HEK293 (cell line): ENCODE results near the gene IL11RA.

Source experiments
- CTCF ChIP-seq: fragments of 450-650 bp; formaldehyde crosslinking; IDR thresholded peaks from 2 replicates; pipeline ENCODE4 v1.5.1; 2016; ENCODE audit warnings: missing biosample characterization, missing genetic modification characterization
- YY1 ChIP-seq: fragments of 450-650 bp; formaldehyde crosslinking; IDR thresholded peaks from 2 replicates; pipeline ENCODE4 v1.5.1; 2018; ENCODE audit warnings: missing biosample characterization, missing genetic modification characterization

GRCh38 chr9:34674440-34674839, 22.5 kb downstream of the IL11RA start:
- no peak for TF ChIP-seq CTCF (tag by site-specific recombination)
- TF ChIP-seq YY1 (tag by site-specific recombination) = no peak
